Psoas muscle (tissue), 8 donors: ENCODE measurements around the gene KRTAP5-7. TPM values are rescaled to one million over a fixed set of nuclear protein-coding genes. Genes with fewer than 3 reads are reported as not detected.

Experiments used
- ATAC-seq, 4 donors: fragments of 200-7000 bp; cut with Tn5 transposase; one replicate each; pipeline ENCODE4 v1.9.1; 2020; ENCODE audit warnings: moderate library complexity in 3 of 4, mild to moderate bottlenecking in 2 of 4
- DNase-seq, 2 donors: peaks; one replicate each; pipeline ENCODE4 v3.0.0-alpha.2; 2020
- H3K27ac ChIP-seq: fragments of 200-600 bp; one replicate; pipeline ENCODE4 v1.8.0; 2022
- H3K27me3 ChIP-seq, 3 donors: fragments of 200-600 bp in 1 of 3; one replicate each; pipeline versions ENCODE4 v1.6.1 to v1.8.0; 2013 to 2022; ENCODE audit warnings: low read length in 2 of 3, mild to moderate bottlenecking in 2 of 3, moderate library complexity in 1 of 3; ENCODE audit not compliant: insufficient read depth in 3 of 3
- H3K36me3 ChIP-seq, 2 donors: fragments of 200-600 bp in 1 of 2; one replicate each; pipeline versions ENCODE4 v1.6.1 to v1.8.0; 2013 to 2022; ENCODE audit warnings: low read depth in 1 of 2, mild to moderate bottlenecking in 1 of 2, moderate library complexity in 1 of 2; ENCODE audit not compliant: insufficient read depth in 1 of 2
- H3K4me1 ChIP-seq: fragments of 200-600 bp; one replicate; pipeline ENCODE4 v1.8.0; 2022
- H3K4me3 ChIP-seq: fragments of 200-600 bp; one replicate; pipeline ENCODE4 v1.8.0; 2022; ENCODE audit warnings: mild to moderate bottlenecking
- H3K9me3 ChIP-seq: fragments of 200-600 bp; one replicate; pipeline ENCODE4 v1.8.0; 2022
- WGBS, 3 donors: extraction: QIAGEN DNeasy Blood & Tissue Kit; methylation state at CpG; one replicate each; pipeline versions ENCODE4 v1.1.6 to v1.1.7; 2013; 5-methylcytosine and 5-hydroxymethylcytosine counted together
- intact Hi-C, 2 donors: fragments of 100-400 bp; cut with DNase I; formaldehyde crosslinking; loops; one replicate each; pipeline versions ENCODE4 v1.11.0 to v1.14.2; 2022
- polyA plus RNA-seq, 3 donors: library from polyadenylated mRNA; stranded (reverse); fragments of 200-250 nt; gene quantifications; one replicate each; pipeline ENCODE4 v1.2.3, GENCODE V29; 2013
- total RNA-seq, 4 donors: library from RNA; stranded (reverse); fragmentation: NEBNext Ultra II Directional in 2 of 4; extraction: Animal tissue kit (Norgen Biotek cat#: 25700) in 2 of 4; gene quantifications; one replicate each; pipeline versions ENCODE4 v1.2.1 to v1.2.4, GENCODE V29; 2021 to 2023
- TF ChIP-seq, protein P1 (sequence below): fragments of 200-600 bp; IDR thresholded peaks from one replicate; pipeline ENCODE4 v1.8.0; 2022; ENCODE audit warnings: antibody characterized with exemption
- donor health status: healthy with polysubstance abuse.
- donor health status: DM: no; HTN: no; CAD: no; lungs with moderate emphysema.
- donor health status: Bipolar disorder and iron deficiency.
- donor health status: healthy.
- donor health status: DM: yes; HTN: yes; CAD: no.
- donor health status: DM: no; HTN: no; CAD: no.
- donor health status: DM: no; HTN: no; CAD: no.
- donor health status: DM: yes; HTN: yes; CAD: no.

The KRTAP5-7 gene
- total and polyA plus RNA-seq, 7 donors, result 0.01 TPM; not detected in 6

DNA sequence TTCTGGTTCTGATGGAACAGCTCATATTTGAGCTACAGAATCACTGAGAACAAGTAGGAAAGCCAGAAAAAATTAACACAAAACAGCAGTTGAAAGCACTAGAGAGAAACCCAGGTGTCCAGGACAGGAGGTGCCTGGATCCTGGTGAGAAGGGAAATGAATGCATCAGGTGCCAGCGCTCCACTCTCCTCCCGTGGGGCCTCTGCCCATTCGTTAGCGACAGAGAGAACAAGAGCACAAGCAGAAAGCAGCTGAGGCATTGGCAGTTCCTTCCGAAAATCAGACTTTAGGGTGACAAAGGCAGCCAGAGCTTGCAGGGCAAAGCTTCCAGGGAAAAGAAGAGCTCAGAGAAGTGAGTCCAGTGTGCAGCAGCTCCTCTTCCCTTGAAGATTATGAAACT, 20.0 kb upstream of the KRTAP5-7 start:
- ATAC-seq, result no peak
- WGBS, 3 donors, result 84 to 95% (median 90%) methylated on average over 5 of the region's 5 CpGs
- TF ChIP-seq, protein P1, sequence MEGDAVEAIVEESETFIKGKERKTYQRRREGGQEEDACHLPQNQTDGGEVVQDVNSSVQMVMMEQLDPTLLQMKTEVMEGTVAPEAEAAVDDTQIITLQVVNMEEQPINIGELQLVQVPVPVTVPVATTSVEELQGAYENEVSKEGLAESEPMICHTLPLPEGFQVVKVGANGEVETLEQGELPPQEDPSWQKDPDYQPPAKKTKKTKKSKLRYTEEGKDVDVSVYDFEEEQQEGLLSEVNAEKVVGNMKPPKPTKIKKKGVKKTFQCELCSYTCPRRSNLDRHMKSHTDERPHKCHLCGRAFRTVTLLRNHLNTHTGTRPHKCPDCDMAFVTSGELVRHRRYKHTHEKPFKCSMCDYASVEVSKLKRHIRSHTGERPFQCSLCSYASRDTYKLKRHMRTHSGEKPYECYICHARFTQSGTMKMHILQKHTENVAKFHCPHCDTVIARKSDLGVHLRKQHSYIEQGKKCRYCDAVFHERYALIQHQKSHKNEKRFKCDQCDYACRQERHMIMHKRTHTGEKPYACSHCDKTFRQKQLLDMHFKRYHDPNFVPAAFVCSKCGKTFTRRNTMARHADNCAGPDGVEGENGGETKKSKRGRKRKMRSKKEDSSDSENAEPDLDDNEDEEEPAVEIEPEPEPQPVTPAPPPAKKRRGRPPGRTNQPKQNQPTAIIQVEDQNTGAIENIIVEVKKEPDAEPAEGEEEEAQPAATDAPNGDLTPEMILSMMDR, result no peak
- H3K4me1 ChIP-seq, result no peaks in the 10 kb centered on the region
- no peaks in the 10 kb centered on the region for H3K27me3 ChIP-seq
- DNase-seq, result no peak
- peaks cover 0 to 3% of the 10 kb centered on the region in 2 donors for H3K36me3 ChIP-seq
- no peak overlapping the region for H3K4me3 ChIP-seq
- H3K27ac ChIP-seq, result no peak overlapping the region
- H3K9me3 ChIP-seq, result peaks cover 8% of the 10 kb centered on the region
- intact Hi-C loops, result no loop called here

- intact Hi-C loops, result no loop called here
- Histone ChIP-seq H3K27ac (no peak overlapping the region), H3K9me3 (no peaks in the 10 kb centered on the region), H3K36me3 (no peaks in the 10 kb centered on the region), H3K4me3 (no peak overlapping the region), H3K27me3 (no peaks in the 10 kb centered on the region), H3K4me1 (no peaks in the 10 kb centered on the region)
- ATAC-seq (no peak), DNase-seq (no peak)
- WGBS, 3 donors, result 94 to 96% (median 95%) methylated on average over 38 to 55 of the region's 55 CpGs
- TF ChIP-seq, protein P1, result no peak
Observed at GRCh38 chr11:71518506-71519471, 8.3 kb upstream of the KRTAP5-7 start.

DNA sequence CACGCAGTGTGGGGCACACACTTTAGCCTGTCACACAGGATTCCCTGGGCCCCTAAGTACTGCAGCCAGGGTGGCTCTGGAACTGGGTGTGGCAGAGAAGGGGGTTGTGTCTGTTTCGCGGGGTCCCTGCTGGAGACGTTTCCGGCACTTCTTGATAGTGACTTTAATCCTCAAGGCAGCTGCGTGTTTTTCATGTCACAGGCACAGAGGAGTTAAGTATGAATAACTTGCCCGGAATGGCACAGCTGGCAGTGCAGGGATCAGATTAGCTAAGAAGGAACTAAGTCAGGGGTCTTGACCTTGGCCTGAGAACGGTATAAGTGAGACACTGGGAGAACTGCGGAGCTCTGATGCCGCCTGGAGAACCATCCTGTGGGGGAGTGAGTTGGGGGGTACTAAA, 7.5 kb upstream of the KRTAP5-7 start:
- no peaks in the 10 kb centered on the region for H3K4me1 ChIP-seq
- WGBS, 3 donors, result 43 to 59% (median 51%) methylated on average over 10 of the region's 10 CpGs
- TF ChIP-seq, protein P1, result no peak
- H3K36me3 ChIP-seq, result no peaks in the 10 kb centered on the region
- H3K9me3 ChIP-seq, result no peaks in the 10 kb centered on the region
- ATAC-seq (no peak), DNase-seq (no peak)
- H3K27ac ChIP-seq, result no peak overlapping the region
- intact Hi-C loops, result no loop called here
- H3K4me3 ChIP-seq, result no peak overlapping the region
- H3K27me3 ChIP-seq, result no peaks in the 10 kb centered on the region

DNA sequence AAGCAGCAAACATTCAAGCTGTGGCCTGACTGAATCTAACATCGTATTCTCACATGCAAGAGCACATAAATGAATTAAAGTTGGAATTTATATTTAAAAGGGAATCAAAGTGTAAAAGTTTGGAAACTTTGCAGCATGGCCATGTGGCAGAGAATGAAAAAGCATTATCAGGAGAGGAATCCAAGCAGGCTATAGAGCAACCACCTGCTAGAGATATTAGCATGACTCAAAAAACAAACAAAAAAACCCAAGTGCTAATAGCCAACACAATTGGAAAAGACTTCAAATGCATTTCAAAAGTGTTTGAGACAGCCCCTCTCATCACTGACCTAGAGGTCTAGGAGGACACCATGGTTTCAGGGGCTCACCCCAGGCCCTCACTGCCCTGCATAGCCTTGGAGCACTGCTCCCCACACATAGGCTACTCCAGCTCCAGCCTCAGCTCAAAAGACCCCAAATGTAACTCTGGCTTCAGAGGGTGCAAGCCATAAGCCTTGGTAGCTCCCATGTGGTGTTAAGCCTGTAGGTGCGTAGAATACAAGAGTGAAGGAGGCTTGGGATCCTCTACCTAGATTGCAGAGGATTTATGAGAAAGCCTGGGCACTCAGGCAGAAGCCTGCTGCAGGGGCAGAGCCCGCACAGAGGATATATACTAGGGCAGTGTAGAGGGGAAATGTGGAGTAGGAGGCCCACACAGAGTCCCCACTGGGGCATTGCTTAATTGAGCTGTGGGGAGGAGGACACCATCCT, 1.7 kb upstream of the KRTAP5-7 start:
- TF ChIP-seq, protein P1, result no peak
- Histone ChIP-seq H3K4me3 (no peak overlapping the region), H3K27ac (no peak overlapping the region), H3K27me3 (no peaks in the 10 kb centered on the region), H3K36me3 (no peaks in the 10 kb centered on the region), H3K4me1 (no peaks in the 10 kb centered on the region), H3K9me3 (no peaks in the 10 kb centered on the region)
- no peak for ATAC-seq
- no peak for DNase-seq
- 66 to 78% (median 67%) methylated on average over 3 of the region's 3 CpGs for WGBS, 3 donors
- intact Hi-C loops, result no loop called here
